ENCODE results near the gene SUGP2. TPM values are rescaled to one million over a fixed set of nuclear protein-coding genes. Genes with fewer than 3 reads are reported as not detected.

SUGP2 gene
- total RNA-seq, 1 donor from 2014 or later, result 71.9 TPM

DNA sequence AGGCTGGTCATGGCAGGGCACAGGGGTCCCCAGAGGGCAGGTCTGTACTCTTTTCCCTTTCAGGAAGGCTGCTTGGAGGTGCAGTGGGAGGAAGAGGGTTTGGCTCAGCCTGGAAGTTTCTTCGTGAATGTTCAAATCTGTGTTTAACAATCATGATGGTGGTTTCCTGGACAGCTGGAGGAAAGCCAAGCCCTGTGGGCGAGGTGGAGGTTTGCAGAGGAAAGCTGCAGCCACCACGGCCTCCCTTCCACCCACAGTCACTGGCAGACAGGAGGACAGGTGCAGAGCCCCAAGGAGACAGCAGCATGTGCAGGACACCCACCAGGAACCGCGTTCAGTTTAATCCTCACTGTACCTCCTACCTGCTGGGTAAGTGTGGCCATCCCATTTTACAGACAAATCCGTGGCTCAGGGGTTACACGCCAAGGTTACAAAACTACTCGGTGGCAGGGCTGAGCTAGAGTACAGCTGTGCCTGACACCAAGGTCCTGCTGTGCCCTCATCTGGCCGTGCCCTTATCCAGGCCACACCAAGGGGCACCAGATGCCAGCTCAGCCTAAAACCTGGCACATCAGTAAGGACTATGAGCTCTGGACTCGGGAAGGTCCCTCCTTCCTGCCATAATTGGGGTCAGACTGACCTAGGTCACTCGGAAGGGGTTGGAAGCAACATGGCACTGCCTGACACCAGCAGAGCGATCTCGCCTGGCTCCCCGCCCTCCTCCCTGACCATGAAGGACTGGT lies 34.1 kb downstream of the SUGP2 start:
- ATAC-seq, result no peak

DNA sequence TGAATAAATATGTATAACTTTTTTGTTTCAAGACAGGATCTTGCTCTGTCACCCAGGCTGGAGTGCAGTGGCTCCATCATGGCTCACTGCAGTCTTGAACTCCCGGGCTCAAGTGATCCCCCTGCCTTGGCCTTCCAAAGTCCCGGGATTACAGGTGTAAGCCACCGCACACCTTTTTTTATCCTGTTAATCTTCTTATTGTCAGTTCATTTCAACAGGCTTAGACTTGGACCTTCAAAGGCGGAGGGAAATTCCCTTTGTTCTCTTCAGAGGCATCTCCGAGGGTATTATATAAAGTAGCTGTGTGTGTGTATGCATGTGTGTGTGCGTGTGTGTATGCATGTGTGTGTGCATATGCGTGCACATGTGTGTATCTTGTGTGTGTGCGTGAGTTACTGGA lies 35.0 kb downstream of the SUGP2 start:
- ATAC-seq (no peak), DNase-seq (no peak)
- intact Hi-C loops (cut with micrococcal nuclease), result no loop called here

More for the DNA sequence above, 34.1 kb downstream of the SUGP2 start:
- DNase-seq, result no peak
- intact Hi-C loops (cut with micrococcal nuclease), result no loop called here

DNA sequence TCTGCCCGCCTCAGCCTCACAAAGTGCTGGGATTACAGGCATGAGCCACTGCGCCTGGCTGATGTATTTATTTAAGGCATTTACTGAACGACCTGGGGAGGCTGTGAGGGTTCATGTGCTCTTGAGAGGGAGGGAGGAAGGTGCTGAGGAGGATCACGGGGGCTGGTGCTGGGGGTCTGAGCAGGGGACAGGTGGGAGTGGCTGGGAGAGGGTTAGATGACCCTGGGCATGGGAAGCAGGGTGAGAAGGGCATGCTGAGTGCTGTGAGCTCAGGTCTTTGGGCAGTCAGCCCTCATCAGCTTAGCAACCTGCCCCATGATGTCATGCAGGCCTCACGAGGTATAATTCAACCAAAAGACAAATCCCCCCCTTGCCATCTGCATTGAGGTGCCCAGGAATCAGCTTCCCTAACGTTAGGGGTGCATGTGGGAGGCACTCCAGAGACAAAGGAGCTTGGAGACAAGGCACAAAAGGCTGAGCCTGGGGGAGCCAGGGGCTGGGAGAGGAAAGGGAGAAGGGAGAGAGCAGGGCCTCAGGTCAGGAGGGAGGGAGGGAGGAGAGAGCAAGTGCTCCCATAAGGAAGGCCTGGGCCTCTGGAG lies 36.4 kb downstream of the SUGP2 start:
- ATAC-seq (no peak), DNase-seq (no peak)
- intact Hi-C loops (cut with micrococcal nuclease), result no loop called here

DNA sequence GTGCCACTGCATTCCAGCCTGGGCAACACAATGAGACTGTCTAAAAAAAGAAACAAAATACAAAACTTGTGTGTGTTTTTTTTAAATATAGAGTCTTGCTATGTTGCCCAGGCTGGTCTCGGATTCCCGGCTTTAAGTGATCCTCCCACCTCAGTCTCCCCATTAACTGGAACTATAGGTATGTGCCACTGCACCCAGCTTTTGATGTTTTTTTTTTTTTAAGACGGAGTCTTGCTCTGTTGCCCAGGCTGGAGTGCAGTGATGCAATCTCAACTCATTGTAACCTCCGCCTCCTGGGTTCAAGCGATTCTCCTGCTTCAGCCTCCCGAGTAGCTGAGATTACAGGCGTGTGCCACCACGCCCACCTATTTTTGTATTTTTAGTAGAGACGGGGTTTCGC lies 37.0 kb downstream of the SUGP2 start:
- no peak for DNase-seq

DNA sequence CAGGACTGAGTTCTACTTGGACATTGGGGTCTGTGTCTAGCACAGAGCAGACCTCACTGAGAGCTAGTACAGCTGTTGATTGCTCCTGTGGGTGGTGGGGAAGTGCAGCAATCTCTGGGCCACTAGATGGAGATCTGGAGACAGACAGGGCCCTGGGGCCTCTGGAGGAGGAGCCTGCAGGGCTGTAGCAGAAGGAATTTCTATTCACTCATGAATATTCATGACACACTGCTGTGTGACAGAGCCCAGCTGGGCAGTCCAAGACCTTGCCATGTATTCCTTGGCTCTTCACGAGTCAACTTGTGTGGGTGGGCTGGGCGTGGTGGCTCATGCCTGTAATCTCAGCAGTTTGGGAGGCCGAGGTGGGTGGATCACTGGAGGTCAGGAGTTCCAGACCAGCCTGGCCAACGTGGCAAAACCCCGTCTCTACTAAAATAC lies 37.5 kb downstream of the SUGP2 start:
- ATAC-seq, result peak; percentile 83
- DNase-seq, result peak; percentile 65
- intact Hi-C loops (cut with micrococcal nuclease), result no loop called here

More for the DNA sequence above, 37.0 kb downstream of the SUGP2 start:
- intact Hi-C loops (cut with micrococcal nuclease), result no loop called here
- ATAC-seq, result no peak

DNA sequence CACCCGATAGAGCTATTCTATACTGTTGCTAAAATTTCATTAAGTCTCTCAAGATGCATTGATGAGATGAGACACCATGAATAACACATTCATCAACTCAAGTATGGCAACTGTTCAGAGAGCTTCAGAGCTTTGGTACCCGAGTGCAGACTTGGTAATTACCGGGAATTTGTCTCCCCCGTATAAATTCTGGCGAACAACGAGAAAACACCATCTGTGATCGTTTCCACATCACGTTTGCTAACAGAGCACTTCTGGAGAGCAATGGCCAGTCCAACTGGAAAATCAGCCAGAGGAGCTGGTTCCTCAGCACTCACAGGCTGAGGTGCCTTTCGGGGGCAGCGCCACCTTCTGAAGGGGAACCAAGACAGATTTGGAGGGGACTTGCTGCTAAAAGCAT lies 40.2 kb downstream of the SUGP2 start:
- ATAC-seq (no peak), DNase-seq (no peak)
- intact Hi-C loops (cut with micrococcal nuclease), result no loop called here

DNA sequence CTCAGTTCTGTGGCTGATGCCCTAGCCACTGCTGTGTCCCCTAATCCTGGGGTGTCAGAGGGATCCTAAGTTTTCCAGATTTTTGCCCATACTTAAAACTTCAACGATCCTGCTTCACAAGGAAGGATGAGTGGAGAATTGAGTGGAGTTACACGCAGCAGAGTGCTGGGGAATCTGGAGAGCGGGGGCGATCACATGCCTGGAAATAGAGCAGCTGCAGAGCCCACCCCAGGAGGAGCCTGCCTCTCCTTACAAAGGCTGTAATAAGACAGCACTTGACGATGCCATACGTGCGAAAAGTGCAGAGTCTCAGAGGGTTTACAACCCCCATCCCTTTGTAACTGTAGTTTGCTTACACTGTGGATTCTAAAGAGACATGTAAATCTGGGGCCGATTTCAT lies 40.6 kb downstream of the SUGP2 start:
- intact Hi-C loops (cut with micrococcal nuclease), result no loop called here
- DNase-seq (no peak), ATAC-seq (no peak)

DNA sequence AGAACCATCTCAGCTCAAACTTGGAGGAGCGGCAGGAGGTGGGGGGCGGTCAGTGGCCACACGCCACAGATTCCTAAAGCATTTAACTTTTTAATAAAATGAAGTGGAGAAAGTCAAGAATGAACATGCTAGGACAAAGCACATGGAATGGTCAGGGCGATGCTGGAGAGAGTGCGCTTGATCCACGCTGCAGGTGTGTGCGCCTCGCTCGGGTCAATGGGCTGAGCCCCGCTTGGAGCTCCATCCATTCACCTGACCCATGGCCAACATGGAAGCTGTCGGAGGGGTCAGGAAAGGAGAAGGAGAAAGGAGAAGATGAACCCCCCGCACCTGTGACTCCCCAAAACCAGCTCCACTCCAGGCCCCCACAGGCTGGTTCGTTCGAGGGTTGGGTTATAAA lies 41.8 kb downstream of the SUGP2 start:
- ATAC-seq (no peak), DNase-seq (no peak)
- intact Hi-C loops (cut with micrococcal nuclease), result no loop called here

DNA sequence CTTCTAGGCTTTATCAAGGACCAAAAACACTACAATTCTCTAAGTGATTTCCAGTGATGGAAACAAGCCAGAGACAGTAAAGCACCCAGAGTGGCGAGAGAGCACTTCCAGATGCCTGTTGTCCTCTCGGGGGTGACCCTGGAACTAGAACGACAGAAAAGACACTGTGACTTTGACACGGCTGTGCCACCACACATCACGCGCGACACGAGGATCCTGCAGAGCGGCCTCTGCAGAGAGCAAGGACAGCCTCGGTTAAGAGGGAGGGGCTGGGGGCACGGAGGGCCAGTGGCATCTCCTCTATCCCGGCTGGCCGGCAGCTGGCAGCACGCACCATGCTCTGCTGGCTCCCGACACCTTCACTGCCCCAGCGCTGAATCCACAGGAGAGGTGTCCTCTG lies 42.3 kb downstream of the SUGP2 start:
- DNase-seq, result peak; percentile 56
- intact Hi-C loops (cut with micrococcal nuclease), result no loop called here
- peak; percentile 50 for ATAC-seq

DNA sequence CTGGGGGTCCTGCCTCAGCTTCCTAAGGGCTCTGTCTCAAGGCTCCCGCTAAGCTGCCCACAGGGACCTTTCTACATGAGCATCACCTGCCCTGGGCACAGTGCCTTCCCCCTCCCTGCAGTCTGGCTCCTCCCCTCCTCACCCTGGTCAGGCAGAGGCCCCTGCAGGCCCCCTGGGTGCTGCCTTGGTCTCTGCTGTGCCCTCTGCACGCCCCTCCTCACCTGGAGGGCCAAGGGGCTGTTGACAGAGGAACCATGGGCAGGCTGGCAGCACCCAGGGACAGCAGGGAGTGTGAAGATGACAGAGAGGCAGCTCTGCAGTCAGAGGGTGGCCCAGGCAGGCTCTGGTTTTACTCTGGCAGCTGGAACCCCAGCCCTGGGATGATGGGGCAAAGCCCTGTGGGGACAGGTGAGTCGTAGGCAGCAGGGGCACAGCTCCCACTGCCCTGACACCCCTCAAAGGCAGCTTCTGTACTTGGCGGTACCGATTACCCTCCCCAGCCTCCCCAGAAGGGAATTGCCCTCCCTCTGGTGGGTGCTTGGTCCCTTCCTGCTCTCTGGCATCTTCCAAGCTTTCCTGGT lies 43.1 kb downstream of the SUGP2 start:
- DNase-seq (no peak), ATAC-seq (no peak)
- intact Hi-C loops (cut with micrococcal nuclease), result no loop called here

DNA sequence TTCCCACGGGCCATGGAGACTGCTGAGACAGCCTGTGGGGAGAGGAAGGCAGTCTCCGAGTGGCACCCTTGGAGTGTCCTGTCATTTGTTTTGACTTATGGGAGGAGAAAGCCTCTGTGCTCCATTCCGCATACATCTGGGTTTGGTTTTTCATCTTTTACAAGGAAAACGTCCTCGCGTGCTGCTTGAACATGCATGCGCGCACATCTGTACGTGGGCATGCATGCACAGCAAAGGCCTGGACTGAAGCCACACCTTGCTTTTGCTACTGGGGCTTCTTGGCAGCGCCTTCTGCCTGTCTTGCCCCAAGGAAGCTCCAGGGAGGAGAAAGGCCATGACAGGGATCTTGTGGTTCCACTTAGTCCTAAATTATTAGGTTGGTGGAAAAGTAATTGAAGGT lies 44.0 kb downstream of the SUGP2 start:
- ATAC-seq (no peak), DNase-seq (no peak)
- intact Hi-C loops (cut with micrococcal nuclease), result no loop called here

DNA sequence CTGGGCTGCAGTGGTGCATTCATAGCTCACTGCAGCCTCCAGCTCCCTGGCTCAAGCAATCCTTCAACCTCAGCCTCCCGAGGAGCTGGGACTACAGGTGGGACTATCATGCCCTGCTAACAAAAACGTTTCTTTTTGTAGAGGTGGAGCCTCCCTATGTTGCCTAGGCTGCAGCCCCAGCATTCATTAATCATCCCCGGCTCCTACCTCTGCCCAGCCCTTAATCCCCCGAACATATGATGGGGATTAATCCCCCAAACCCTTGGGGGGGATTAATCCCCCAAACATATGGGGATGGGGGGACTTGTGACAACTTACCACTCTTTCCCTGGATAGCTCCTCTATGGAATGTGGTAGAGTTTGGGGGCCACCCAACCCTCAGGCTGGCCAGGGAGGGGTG lies 45.9 kb downstream of the SUGP2 start:
- DNase-seq (no peak), ATAC-seq (no peak)
- intact Hi-C loops (cut with micrococcal nuclease), result no loop called here

DNA sequence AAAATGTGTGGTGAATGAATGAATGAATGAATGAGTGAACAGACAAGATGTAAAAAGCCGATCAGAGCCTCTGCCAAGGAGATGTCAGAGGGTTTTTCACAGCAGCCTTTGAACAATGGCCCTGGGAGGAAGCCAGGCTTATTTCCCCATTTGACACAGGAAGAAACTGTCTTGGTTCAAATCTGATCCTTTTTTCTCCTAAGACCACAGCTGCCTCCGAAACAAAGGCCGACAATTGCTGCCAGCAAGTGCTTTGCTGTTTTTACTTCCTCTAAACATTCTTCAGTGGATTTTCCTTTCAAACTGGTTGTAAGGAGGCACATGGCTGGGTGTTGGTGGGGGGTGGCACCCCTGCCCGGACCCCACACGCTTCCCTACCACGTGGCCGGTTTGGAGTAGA lies 48.1 kb downstream of the SUGP2 start:
- intact Hi-C loops (cut with micrococcal nuclease), result no loop called here
- ATAC-seq (peak; percentile 23), DNase-seq (no peak)

DNA sequence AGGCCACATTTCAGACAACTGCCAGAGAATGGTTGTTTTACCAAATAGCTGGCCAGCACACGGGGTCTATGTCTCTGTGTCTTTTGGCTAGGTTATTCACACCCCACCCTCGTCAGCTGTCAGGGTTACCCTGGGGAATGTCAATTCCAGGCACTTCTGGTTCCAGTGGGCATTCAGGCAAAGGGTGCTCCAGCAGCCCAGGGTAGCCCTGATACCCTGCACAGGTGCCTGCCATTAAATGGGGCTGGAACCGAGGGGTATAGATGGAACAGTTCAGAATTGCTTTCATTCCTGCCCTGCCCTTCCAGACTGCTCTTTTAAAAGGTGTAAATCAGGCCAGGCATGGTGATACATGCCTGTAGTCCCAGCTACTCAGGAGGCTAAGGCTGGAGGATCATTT lies 49.1 kb downstream of the SUGP2 start:
- no peak for DNase-seq
- no peak for ATAC-seq
- intact Hi-C loops (cut with micrococcal nuclease), result no loop called here

DNA sequence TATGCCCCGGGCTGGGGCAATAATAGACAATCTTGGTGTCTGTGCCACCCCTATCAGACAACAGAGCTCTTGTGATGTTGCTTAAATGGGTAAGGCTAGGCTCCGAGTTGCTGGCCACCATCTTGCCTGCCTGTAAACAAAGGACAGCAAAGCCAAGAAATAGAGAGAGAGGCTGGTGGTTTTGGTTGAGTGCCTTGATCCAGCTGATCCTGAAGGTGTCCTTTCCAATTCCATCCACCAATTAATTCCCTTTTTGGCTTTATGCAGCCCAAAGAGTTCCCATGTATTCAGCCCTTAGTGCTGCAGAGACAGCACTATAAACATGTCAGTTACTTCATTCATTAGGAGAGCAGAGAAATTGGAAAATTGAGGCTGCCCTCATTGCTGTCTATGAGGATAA lies 50.6 kb downstream of the SUGP2 start:
- intact Hi-C loops (cut with micrococcal nuclease), result no loop called here
- no peak for DNase-seq
- no peak for ATAC-seq

DNA sequence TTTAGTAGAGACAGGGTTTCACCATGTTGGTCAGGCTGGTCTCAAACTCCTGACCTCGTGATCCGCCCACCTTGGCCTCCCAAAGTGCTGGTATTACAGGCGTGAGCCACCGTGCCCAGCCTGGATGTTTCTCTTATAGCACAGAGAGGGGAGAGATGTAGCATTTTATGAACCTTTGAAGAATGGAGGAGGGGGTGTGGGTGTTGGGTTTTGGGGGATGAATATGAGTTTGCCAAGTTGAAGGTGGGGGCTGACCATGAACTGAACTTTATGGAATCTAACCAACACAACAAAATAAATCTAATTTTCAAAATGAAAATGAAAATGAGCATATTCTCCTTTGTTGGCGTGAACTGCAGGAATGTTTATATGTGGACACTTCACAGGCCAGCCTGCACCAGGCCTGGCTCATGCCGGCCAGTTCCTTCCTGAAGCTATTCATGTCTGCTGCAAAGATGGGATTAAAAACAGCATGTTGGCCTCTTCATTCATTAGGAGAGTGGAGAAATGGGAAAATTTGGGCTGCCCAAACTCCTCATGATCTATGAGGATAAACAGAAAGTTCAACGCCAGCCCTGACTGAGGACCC lies 52.8 kb downstream of the SUGP2 start:
- intact Hi-C loops (cut with micrococcal nuclease), result no loop called here
- ATAC-seq, result no peak
- DNase-seq, result no peak

DNA sequence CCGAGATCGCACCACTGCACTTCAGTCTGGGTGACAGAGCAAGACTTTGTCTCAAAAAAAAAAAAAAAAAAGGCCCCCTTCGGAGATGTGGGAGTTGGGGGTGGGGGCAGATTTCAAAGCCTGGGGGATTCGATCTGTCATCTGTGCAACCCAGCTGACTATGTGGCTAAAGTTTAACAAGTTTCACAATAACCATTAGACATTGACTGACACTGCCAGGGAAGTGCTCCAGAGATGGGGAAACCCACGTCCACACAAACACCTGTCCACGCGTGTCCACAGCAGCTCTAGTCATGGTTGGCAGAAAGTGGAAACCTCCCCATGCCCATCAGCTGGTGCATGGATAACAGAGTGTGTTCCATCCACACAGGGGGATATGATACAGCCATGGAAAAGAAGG lies 54.7 kb downstream of the SUGP2 start:
- no peak for DNase-seq
- intact Hi-C loops (cut with micrococcal nuclease), result no loop called here
- no peak for ATAC-seq

DNA sequence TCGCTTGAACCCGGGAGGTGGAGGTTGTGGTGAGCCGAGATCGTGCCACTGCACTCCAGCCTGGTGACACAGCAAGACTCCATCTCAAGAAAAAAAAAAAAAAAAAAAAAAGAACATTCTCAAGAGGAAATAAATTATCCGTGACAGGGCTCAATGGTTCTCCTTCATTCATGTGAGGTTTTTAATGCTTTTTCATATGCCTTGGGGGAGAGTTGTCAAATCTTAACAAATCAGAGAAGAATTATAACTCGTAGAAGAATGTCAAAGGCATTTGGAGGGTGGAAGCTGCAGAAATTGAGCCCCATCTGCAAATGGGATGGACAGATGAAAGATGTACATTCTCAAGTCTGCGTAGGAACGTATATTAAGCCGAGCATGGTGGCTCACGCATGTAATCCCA lies 57.4 kb downstream of the SUGP2 start:
- intact Hi-C loops (cut with micrococcal nuclease), result no loop called here
- ATAC-seq (no peak), DNase-seq (no peak)

DNA sequence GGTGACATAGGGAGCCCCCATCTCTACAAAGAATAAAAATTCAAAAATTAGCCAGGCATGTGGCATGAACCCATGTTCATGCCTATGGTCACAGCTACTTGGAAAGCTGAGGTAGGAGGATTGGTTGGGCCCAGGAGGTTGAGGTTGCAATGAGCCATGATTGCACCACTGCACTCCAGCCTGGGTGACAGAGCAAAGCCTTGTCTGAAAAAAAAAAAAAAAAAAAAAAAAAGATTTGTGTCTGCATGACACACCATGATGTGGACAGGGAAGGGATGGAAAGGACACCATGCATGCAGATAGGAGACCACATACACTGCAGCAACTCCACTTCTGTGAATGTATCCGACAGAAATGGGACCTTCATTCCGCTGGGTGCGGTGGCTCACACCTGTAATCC lies 58.3 kb downstream of the SUGP2 start:
- DNase-seq (no peak), ATAC-seq (no peak)
- intact Hi-C loops (cut with micrococcal nuclease), result no loop called here

DNA sequence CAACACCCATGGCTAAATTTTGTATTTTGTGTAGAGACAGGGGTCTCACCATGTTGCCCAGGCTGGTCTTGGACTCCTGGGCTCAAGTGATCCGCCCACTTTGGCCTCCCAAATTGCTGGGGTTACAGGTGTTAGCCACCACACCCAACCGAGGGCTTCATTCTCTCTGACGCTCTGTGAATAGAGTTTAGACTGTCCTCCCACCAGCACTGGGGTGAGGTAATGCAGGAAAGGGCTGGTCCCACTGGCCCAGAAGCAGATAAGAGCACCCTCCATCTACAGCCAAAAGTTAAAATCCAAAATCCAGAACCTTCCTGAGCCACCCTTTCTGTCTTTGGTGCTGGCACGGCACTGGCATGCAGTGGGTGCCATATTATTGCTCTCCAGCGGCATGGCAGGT lies 60.5 kb downstream of the SUGP2 start:
- ATAC-seq, result peak; percentile 47
- intact Hi-C loops (cut with micrococcal nuclease), result no loop called here
- no peak for DNase-seq

Data from left ventricle myocardium superior (tissue), 1 donor.